Measurements from ENCODE around the gene SOX5. TPM values are rescaled to one million over a fixed set of nuclear protein-coding genes. Genes with fewer than 3 reads are reported as not detected.

SOX5 gene
- total and polyA plus RNA-seq, 5 donors = 1.9 to 14.3 (median 10.0) TPM

DNA sequence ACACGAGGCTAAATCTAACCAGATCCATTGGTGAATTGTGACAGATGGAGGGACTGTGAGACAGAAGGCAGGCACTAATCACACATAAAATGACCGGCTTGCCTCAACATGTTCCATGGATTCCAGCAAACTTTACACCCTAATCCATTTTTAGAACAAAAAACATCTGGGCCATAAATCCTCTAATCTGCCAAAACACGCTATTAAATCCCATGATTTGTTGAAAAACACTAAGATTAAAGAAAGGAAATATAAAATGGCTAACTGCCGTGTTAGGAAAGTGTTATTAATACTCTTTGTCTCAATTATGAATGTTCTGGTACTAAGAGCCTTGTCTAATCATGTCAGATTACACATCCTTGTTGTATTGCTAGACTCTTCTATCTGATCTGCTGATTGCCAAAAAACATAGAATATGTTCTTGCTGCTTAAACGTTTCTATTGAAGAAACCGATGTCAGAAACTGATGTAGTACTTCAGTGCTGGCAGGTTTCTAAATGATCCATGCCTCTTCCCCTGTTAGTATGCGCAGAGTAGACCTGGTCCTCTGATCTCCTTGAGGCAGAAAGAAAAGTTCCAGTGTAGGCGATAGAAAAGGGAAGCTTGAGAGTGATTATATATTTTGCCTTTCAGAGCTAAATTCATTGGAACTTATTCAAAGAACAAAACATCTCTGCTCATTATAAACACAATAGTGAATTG, 384.9 kb downstream of the SOX5 start:
- WGBS = 56% methylated on average over 8 of the region's 8 CpGs
- intact Hi-C loops (cut with DNase I) = no loop called here
- H3K27ac ChIP-seq (ENCODE audit: low read length) = no peak overlapping the region
- H3K9me3 ChIP-seq (ENCODE audit: control insufficient read depth, low read length) = no peaks in the 10 kb centered on the region
- peaks cover 1% of the 10 kb centered on the region for H3K4me1 ChIP-seq (ENCODE audit: control insufficient read depth, insufficient read depth, low read length)
- ATAC-seq (no peak), DNase-seq (no peak)
- H3K27me3 ChIP-seq (ENCODE audit: control insufficient read depth, insufficient read depth) = no peaks in the 10 kb centered on the region
- no peak overlapping the region for H3K4me3 ChIP-seq (ENCODE audit: low read length)

DNA sequence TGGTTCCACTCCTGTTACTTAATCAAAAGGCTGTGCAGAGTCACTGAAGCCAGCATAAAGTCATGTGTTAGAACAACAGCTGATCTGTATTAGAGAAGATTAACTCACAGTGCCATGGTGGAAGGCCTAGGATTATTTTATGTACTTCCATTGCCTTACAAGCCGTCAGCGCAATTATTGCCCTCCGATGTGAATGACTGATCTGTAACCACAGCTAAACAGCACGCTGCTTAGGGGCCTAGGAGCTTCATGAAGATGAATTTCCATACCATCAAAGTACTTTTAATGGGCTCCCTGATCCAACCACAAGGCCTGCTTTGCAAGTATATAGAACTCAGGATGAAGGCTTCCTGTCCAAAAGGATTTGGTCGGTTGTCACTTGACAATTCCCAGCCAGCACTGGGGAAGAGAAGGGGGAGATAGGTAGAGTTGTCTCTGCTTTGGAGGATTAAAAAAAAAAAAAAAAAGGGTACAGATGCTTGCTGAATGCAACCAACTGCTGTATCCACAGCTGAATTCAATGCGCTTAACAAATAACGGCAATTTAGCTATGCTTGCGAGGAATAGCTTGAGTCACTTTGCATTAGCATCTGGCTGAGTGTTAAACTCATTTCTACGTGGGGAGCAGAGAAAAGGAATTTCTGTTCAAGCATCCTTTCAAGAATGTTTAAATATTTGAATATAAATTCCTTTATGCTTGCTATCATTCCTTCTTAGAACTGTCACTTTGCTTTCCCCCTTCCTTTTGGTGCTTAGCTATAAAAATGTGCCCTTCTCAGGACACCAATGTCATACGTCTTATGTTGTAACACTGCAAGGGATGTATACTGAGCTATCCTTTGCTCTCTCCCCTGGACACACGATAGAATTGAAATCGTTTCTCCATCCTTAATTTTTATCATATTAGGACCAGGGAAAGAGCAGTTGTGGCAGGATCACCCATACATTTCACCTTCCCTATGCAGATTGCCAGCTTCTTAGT, 387.8 kb downstream of the SOX5 start:
- ATAC-seq = no peak
- WGBS = 89% methylated on average over 12 of the region's 12 CpGs
- no peak for DNase-seq
- Histone ChIP-seq H3K4me3 (ENCODE audit: low read length) (no peak overlapping the region), H3K27ac (ENCODE audit: low read length) (no peak overlapping the region), H3K4me1 (ENCODE audit: control insufficient read depth, insufficient read depth, low read length) (peaks cover 1% of the 10 kb centered on the region), H3K27me3 (ENCODE audit: control insufficient read depth, insufficient read depth) (no peaks in the 10 kb centered on the region), H3K9me3 (ENCODE audit: control insufficient read depth, low read length) (no peaks in the 10 kb centered on the region)
- intact Hi-C loops (cut with DNase I) = no loop called here

DNA sequence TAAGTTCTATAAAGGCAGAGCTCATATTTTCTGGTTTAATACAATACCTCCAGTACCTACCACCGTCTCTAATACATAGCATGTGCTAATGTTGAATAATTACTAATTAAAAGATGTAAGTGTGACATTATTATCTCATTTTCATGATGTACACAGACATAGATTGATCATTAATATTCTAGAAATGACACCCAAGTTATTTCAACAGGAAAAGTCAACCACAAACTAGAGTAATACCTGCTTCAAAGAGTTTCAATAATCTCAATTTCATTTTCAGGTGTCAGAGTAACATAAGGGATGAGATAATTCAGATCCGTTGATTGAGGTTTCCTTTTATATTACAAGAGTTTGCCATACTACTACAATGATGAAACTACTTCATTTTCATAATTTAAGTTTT, 388.9 kb downstream of the SOX5 start:
- ATAC-seq = no peak

GRCh38 chr12:23559268-23559753, 390.2 kb downstream of the SOX5 start:
- DNase-seq (no peak), ATAC-seq (no peak)
- peaks cover 1% of the 10 kb centered on the region for H3K4me1 ChIP-seq (ENCODE audit: control insufficient read depth, insufficient read depth, low read length)
- no peak overlapping the region for H3K4me3 ChIP-seq (ENCODE audit: low read length)
- no peaks in the 10 kb centered on the region for H3K9me3 ChIP-seq (ENCODE audit: control insufficient read depth, low read length)
- WGBS = 53% methylated on average over 2 of the region's 2 CpGs
- H3K27me3 ChIP-seq (ENCODE audit: control insufficient read depth, insufficient read depth) = no peaks in the 10 kb centered on the region
- no peak overlapping the region for H3K27ac ChIP-seq (ENCODE audit: low read length)
- intact Hi-C loops (cut with DNase I) = no loop called here

More for the DNA sequence above, 388.9 kb downstream of the SOX5 start:
- no peaks in the 10 kb centered on the region for H3K9me3 ChIP-seq (ENCODE audit: control insufficient read depth, low read length)
- no peaks in the 10 kb centered on the region for H3K27me3 ChIP-seq (ENCODE audit: control insufficient read depth, insufficient read depth)
- H3K4me3 ChIP-seq (ENCODE audit: low read length) = no peak overlapping the region
- no peak overlapping the region for H3K27ac ChIP-seq (ENCODE audit: low read length)
- peaks cover 1% of the 10 kb centered on the region for H3K4me1 ChIP-seq (ENCODE audit: control insufficient read depth, insufficient read depth, low read length)
- 87% methylated on average over 2 of the region's 2 CpGs for WGBS
- no peak for DNase-seq
- intact Hi-C loops (cut with DNase I) = no loop called here

GRCh38 chr12:23556661-23557060, 392.8 kb downstream of the SOX5 start:
- DNase-seq (no peak), ATAC-seq (no peak)
- Histone ChIP-seq H3K4me1 (ENCODE audit: control insufficient read depth, insufficient read depth, low read length) (peaks cover 1% of the 10 kb centered on the region), H3K27me3 (ENCODE audit: control insufficient read depth, insufficient read depth) (no peaks in the 10 kb centered on the region), H3K9me3 (ENCODE audit: control insufficient read depth, low read length) (no peaks in the 10 kb centered on the region), H3K4me3 (ENCODE audit: low read length) (no peak overlapping the region), H3K27ac (ENCODE audit: low read length) (no peak overlapping the region)
- WGBS = 75% methylated on average over 5 of the region's 5 CpGs
- intact Hi-C loops (cut with DNase I) = no loop called here

- 62% methylated on average over 2 of the region's 2 CpGs for WGBS
- no peak for DNase-seq
- no peaks in the 10 kb centered on the region for H3K27me3 ChIP-seq (ENCODE audit: control insufficient read depth, insufficient read depth)
- intact Hi-C loops (cut with DNase I) = no loop called here
- H3K9me3 ChIP-seq (ENCODE audit: control insufficient read depth, low read length) = no peaks in the 10 kb centered on the region
- no peak for ATAC-seq
- no peak overlapping the region for H3K27ac ChIP-seq (ENCODE audit: low read length)
- H3K4me3 ChIP-seq (ENCODE audit: low read length) = no peak overlapping the region
- H3K4me1 ChIP-seq (ENCODE audit: control insufficient read depth, insufficient read depth, low read length) = no peaks in the 10 kb centered on the region
Observed at GRCh38 chr12:23555825-23556207, 393.7 kb downstream of the SOX5 start.

- 76% methylated on average over 4 of the region's 4 CpGs for WGBS
- no peak for DNase-seq
Observed at GRCh38 chr12:23555180-23555824, 394.2 kb downstream of the SOX5 start.

DNA sequence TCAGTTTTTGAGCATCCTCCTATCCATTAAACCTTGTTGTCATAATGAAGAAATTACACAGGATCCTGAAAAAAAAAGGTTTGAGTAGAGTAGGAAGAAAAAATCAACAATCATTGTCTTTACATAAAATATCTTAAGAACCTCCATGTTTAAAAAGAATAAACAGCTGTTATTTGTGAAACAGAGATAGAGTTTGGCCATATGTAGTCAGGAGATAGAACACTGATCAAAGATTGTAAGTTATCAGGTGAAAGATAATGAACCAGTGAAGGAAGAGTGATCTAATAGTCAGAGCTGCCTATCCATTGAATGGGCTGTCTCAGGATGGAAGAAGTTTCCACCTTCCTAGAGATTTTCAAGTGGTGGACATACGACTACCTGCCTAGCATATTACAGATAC, 397.1 kb downstream of the SOX5 start:
- intact Hi-C loops (cut with DNase I) = no loop called here
- Histone ChIP-seq H3K4me1 (ENCODE audit: control insufficient read depth, insufficient read depth, low read length) (no peaks in the 10 kb centered on the region), H3K27ac (ENCODE audit: low read length) (no peak overlapping the region), H3K27me3 (ENCODE audit: control insufficient read depth, insufficient read depth) (no peaks in the 10 kb centered on the region), H3K9me3 (ENCODE audit: control insufficient read depth, low read length) (no peaks in the 10 kb centered on the region), H3K4me3 (ENCODE audit: low read length) (no peak overlapping the region)
- DNase-seq (no peak), ATAC-seq (no peak)
- WGBS = 91% methylated on average over 1 of the region's 1 CpG

More at GRCh38 chr12:23555180-23555824, 394.2 kb downstream of the SOX5 start:
- intact Hi-C loops (cut with DNase I) = no loop called here
- Histone ChIP-seq H3K4me1 (ENCODE audit: control insufficient read depth, insufficient read depth, low read length) (no peaks in the 10 kb centered on the region), H3K4me3 (ENCODE audit: low read length) (no peak overlapping the region), H3K27ac (ENCODE audit: low read length) (no peak overlapping the region), H3K27me3 (ENCODE audit: control insufficient read depth, insufficient read depth) (no peaks in the 10 kb centered on the region), H3K9me3 (ENCODE audit: control insufficient read depth, low read length) (no peaks in the 10 kb centered on the region)
- no peak for ATAC-seq

DNA sequence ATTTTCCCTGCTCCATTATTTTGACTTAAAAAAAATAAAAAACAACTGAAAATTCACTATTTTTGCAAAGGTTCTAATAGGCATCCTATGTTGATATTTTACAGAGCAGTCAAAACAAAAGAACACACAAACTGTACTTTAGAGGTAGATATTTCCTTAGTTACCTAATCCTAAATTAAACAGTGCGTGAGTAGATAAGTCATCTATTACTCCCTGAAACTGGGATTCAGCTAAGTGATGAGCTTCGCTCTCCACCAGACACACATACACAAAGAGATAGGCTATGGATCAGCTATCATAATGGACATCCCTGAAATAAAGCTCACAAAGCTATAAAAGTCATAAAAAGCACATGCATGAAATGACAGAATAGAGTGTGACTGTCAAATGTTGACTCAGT, 398.7 kb downstream of the SOX5 start:
- intact Hi-C loops (cut with DNase I) = no loop called here
- H3K4me1 ChIP-seq (ENCODE audit: control insufficient read depth, insufficient read depth, low read length) = no peaks in the 10 kb centered on the region
- no peak for ATAC-seq
- no peaks in the 10 kb centered on the region for H3K27me3 ChIP-seq (ENCODE audit: control insufficient read depth, insufficient read depth)
- 89% methylated on average over 2 of the region's 2 CpGs for WGBS
- no peak for DNase-seq
- H3K9me3 ChIP-seq (ENCODE audit: control insufficient read depth, low read length) = no peaks in the 10 kb centered on the region
- no peak overlapping the region for H3K27ac ChIP-seq (ENCODE audit: low read length)
- H3K4me3 ChIP-seq (ENCODE audit: low read length) = no peak overlapping the region

GRCh38 chr12:23548742-23549141, 400.7 kb downstream of the SOX5 start:
- no peak overlapping the region for H3K27ac ChIP-seq (ENCODE audit: low read length)
- H3K27me3 ChIP-seq (ENCODE audit: control insufficient read depth, insufficient read depth) = no peaks in the 10 kb centered on the region
- H3K4me3 ChIP-seq (ENCODE audit: low read length) = no peak overlapping the region
- H3K4me1 ChIP-seq (ENCODE audit: control insufficient read depth, insufficient read depth, low read length) = no peaks in the 10 kb centered on the region
- intact Hi-C loops (cut with DNase I) = no loop called here
- DNase-seq (no peak), ATAC-seq (no peak)
- H3K9me3 ChIP-seq (ENCODE audit: control insufficient read depth, low read length) = no peaks in the 10 kb centered on the region

DNA sequence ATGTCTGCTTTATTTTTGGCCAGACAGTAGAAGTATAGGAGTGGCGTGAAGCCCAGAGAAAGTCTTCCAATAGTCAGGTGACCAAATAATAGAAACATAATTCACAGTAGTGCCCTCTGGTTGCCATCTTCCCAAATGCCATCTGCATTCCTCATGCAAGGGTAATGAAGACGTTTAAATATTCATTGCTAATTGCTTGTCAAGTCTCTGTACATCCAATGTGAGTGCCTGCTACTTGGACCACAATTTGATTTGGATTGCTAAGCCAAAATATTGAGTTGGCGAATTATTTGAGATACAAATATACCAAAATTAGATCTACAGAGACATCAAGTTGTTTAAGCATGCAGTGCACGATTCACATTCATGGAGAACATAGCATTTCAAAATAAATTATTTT, 402.7 kb downstream of the SOX5 start:
- no peaks in the 10 kb centered on the region for H3K9me3 ChIP-seq (ENCODE audit: control insufficient read depth, low read length)
- intact Hi-C loops (cut with DNase I) = no loop called here
- no peaks in the 10 kb centered on the region for H3K4me1 ChIP-seq (ENCODE audit: control insufficient read depth, insufficient read depth, low read length)
- H3K27ac ChIP-seq (ENCODE audit: low read length) = no peak overlapping the region
- no peak for ATAC-seq
- no peak for DNase-seq
- H3K4me3 ChIP-seq (ENCODE audit: low read length) = no peak overlapping the region
- H3K27me3 ChIP-seq (ENCODE audit: control insufficient read depth, insufficient read depth) = no peaks in the 10 kb centered on the region
- 82% methylated on average over 4 of the region's 4 CpGs for WGBS

All from right cardiac atrium (tissue), 5 donors.